ENCODE results near the gene HECTD4.
"Not testable (repeated sequence)": the region's sequence is repeated elsewhere in the genome, so short reads cannot be mapped to it uniquely, and the experiment has no call there.

Gene HECTD4

DNA sequence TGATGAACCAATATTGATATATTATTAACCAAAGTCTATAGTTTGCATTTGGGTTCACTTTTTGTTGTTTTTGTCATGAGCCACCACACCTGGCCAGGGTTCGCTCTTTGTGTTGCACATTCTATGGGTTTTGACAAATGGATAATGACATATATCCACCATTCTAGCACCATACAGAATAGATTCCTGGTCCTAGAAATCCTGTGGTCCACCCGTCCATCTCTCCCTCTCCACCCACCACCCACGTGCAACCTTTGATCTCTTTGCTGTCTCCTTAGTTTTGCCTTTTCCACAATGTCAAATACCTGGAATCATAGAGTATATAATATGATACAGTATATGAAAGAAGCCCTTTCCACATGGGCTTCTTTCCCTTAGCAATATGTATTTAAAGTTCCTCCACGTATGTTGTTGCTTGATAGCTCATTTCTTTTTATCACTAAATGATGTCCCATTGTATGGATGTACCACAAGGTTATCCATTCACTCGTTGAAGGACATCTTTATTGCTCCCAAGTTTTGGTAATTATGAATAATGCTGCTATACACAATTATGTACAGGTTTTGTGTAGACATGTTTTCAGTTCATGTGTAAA lies 19.8 kb upstream of the HECTD4 start:
- DNase-seq: no peak

DNA sequence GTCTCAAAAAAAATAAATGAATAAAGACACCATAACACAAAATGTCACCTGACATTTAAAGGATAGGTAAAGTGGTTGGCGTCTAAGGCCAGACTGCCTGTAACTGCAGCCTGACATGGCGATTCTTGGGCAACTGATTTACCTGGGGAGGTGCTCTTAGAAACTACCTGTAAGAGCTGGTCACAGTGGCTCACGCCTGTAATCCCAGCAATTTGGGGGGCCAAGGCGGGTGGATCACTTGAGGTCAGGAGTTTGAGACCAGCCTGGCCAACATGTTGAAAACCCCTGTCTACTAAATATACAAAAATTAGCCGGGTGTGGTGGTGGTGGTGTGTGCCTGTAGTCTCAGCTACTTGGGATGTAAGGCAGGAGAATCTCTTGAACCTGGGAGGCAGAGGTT lies 18.8 kb upstream of the HECTD4 start:
- DNase-seq: no peak

DNA sequence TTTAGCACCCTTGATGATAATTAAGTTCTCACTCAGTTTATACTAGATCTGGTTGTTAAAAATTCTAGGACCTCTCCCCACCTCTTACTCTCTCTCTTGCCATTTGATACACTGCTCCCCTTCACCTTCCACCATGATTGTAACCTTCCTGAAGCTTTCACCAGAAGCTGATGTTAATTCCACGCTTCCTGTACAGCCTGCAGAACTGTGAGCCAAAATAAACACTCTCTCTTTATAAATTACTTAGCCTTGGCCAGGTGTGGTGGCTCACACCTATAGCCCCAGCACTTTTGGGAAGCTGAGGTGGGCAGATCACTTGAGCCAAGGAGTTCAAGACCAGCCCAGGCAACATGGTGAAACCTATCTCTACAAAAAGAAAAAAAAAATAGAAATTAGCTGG lies 11.1 kb upstream of the HECTD4 start:
- no peak for DNase-seq

DNA sequence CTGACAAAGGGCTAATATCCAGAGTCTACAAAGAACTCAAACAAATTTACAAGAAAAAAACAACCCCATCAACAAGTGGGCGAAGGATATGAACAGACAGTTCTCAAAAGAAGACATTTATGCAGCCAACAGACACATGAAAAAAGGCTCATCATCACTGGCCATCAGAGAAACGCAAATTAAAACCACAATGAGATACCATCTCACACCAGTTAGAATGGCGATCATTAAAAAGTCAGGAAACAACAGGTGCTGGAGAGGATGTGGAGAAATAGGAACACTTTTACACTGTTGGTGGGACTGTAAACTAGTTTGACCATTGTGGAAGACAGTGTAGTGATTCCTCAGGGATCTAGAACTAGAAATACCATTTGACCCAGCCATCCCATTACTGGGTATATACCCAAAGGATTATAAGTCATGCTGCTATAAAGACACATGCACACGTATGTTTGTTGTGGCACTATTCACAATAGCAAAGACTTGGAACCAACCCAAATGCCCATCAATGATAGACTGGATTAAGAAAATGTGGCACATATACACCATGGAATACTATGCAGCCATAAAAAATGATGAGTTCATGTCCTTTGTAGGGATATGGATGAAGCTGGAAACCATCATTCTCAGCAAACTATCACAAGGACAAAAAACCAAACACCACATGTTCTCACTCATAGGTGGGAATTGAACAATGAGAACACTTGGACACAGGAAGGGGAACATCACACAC lies 7.9 kb upstream of the HECTD4 start:
- not testable (repeated sequence) for DNase-seq

DNA sequence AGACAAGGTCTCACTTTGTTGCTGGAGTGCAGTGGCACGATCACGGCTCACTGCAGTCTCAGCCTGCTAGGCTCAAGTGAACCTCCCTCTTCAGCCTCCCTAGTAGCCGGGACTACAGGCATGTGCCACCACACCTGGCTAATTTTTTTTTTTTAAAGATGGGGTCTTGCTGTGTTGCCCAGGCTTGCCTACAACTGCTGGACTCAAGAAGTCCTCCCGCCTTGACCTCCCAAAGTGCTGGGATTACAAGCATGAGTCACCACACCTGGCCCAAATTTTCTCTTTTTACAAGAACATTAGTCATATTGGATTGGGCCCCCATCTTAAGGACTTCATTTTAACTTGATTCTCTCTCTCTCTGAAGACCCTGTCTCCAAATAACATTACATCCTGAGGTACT lies 7.0 kb upstream of the HECTD4 start:
- DNase-seq: no peak

DNA sequence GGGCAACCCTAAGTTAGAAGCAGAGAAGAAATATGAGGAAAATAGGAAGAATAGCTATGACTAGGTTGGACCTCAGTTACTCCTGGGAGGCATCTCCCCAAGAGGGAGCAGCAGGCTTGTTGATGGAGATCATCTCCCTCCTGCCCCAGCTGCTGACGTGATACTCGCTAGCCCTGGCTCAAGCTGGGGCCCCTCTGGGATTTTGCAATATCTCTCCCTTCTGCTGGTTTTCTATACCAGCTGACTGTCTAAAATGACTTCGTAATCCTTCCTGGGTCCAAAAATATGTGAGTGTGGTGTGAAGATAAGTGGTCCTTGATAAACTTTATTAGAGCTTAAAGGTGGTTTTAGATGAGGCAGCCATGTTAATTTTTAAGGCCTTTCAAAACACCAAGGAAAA lies 4.5 kb upstream of the HECTD4 start:
- no peak for DNase-seq

DNA sequence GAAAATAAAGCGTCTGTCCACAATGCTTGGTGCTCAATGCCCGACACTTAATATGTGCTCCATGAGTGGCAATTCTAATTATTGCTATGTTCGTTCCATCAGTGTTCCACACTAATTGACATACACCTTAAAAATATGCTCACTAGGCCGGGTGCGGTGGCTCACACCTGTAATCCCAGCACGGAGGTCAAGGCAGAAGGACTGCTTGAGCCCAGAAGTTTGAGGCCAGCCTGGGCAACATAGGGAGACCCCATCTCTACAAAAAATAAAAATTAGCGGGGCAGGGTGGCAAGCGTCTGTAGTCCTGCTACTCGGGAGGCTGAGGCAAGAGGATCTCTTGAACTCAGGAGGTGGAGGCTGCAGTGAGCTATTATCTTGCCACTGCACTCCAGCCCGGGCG lies 635 bp upstream of the HECTD4 start:
- DNase-seq: no peak

DNA sequence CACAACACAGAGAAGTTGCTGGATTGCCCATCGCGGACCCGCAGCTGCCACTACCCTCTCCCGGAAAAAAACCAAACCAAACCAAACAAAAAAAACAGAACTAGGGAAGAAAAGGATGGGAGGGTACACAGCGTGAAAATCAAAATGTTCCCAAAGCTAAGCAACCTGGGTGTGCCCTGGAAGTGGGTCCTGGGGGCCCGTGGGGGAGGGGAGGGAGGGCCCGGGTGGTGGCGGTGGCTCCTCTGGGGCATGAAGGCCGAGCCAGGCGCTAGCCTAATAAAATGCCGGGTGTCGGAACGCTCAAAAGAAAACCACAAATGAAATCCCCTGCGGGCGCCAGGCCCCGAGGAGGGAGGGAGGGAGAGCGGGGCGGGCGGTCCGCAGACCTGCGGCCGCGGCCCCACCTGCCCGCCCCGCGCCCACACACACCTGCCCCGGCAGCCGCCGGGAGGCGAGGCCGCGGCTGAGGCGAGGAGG lies 787 bp downstream of the HECTD4 start:
- no peak for DNase-seq

DNA sequence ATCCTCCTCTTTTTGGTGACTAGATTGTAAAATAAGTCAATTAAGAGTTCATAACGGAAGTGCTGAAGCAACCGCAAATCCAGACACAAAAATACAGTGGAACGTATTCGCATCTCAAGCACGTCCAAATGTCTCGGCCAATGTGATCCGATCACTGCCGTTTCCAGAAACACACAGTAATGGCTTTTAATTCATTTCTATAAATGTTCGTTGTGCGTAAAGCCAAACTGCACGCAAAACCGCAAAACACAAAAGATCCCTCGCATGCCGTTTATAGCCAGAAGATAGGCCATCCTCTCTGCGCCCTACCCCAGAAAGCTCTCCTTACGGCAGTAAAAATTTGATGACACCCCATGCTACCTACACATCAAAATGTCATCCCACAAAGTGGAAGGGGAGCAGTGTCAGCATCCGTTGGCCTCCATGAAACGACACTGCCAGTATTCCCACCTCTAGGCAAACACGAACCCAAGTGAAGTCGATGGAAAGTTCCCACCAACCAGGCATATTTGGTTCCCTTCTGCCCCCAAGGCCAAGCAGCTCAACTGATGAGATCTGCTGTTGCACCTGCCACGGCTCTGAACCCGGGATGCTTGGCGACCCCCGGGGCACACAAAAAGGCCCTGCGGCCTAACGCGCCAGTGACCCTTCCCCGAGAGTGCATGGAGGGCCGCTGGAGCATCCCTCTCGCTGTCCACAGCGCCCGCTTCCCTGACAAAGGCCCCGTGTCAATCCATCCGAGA lies 1.4 kb downstream of the HECTD4 start:
- no peak for DNase-seq

DNA sequence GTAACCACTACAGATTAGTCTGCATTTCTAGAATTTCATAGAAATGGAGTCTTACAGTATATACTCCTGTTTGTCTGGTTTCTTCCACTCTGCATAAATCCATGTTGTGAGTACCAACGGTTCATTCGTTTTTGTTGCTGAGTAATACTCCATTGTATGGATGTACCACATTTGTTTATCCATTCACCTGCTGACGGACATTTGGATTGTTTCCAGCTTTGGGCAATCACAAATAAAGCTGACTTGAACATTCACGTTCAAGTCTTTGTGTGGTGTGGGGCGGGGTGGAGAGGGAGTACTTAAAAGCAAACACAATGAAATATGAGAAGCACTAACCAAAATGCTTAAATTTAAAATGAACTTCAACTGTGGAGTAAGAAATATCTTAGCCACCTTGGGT lies 7.1 kb downstream of the HECTD4 start:
- no peak for DNase-seq

DNA sequence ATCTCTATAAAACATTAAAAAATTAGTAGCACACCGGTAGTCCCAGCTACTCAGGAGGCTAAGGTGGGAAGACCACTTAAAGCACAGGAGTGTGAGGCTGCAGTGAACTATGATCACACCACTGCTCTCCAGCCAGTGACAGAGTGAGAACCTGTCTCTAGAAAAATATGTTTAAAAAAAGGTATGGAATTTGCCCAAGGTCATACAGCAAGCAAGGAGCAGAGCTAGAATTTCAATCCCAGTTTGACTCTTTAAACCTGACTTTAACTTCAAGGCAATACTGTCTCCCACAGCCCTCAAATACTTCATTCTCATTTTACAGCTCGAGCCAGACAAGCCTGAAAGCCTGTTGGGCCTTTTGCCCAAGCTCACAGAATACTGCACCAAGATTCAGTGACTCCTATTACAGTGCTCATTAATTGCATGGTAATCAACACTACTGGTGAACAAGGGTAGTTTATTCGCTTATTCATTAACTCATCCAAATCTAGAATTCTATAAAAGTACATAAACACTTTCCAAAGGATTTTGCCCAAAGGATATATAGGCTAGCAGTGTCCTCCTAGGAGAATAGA lies 8.0 kb downstream of the HECTD4 start:
- DNase-seq: no peak

DNA sequence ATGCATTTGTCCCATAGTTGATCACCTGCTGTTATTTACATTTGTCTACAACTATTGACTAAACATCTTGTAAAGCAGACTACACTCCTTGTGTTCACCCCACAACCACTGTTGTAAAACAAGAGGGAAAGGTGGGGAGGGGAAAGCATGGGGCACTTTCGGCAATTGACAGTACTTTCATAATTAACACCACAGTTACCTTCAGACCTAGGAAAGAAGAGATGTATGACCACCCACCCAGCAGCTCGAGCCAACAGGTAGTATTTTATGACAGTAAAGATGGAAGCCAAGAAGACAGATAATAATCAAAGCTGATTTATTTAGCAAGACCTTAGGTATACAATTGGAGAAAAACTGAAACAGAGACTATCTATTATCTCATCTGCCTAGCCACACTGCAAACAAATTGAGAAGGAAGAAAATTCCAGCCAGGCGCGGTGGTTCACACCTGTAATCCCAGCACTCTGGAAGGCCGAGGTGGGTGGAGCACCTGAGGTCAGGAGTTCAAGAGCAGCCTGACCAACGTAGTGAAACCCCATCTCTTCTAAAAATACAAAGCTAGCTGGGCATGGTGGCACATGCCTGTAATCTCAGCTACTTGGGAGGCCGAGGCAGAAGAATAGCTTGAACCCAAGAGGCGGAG lies 11.2 kb downstream of the HECTD4 start:
- DNase-seq: no peak

DNA sequence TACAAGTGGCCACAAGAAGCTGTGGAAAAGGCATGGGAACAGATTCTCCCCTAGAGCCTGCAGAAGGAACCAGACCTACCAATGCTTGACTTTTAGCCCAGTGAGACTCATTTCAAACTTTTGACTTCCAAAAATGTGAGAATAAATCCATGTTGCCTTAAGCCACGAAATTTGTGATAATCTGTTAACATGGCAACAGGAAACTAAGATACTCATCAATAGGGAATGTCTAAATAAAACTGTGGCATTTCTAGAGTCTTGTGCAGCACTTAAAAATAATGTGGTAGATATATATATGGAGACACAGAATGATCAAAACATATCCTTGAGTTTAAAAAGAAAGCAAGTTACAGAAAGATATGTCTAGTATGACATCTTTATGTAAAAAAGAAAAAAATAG lies 12.0 kb downstream of the HECTD4 start:
- DNase-seq: no peak

DNA sequence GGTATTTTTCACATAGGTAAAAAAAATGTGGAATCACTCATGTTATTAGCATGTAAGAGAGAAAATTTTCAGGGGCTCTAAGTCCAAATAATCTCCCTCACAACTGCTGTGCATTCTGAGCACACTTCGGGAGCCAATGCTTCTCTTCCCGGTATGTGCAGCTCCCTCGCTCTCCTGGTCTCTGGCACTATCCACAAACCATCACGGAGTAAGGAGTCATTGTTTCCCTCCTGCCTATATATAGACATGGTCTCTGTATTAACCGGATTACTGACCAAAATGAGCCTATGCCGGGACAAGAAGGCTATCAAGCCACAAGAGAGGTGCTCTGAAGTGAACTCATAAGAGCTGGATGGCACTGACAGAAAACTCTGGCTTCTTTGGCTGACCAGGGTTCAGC lies 13.4 kb downstream of the HECTD4 start:
- DNase-seq: no peak

DNA sequence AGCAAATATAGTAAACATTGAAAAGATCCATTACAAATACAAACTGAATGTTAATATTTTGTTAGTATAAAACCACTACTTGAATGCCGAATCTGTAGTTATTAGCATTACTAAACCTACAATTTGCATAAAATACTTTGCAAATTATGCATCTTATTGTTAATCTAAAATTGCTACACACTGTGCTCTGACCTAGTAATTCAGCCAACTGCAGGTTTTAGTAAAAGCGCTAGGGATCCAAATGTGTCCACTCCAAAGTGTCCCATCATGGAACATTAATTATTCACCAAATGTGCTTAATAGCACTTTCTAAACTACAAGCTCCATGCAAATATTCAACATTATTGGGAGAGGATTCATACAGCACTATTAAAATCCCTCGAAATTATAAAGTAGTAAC lies 14.3 kb downstream of the HECTD4 start:
- no peak for DNase-seq

DNA sequence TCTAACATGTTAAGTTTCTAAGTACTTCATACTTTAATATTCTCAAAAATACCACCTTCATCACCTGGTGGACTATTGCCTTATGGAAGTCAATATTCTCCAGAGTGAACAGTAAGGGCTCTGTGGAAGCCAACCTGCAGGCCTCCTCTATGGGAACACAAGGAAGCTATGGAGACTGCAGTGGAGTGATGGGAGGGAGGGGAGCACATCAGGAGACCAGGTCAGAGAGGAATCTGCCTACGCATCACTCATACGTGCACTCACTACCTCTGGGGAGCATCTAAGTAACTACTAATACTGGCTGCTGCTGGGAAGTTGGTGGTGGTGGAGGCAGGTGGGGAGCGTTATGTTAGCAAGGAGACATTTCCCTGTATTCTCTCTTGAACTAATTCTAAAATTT lies 19.9 kb downstream of the HECTD4 start:
- no peak for DNase-seq

DNA sequence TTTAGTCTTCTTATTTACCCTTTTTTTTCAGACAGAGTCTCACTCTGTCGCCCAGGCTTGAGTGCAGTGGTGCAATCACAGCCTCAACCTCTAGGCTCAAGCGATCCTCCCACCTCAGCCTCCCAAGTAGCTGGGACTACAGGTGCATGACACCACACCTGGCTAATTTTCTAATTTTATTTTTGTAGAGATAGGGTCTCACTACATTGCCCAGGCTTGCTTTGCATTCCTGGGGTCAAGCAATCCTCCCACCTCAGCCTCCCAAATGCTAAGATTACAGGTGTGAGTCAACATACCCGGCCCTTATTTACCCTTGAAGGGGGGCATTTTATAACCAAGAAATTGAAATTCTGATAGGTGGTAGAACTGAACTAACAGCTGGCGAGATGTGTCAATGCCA lies 21.0 kb downstream of the HECTD4 start:
- DNase-seq: no peak

DNA sequence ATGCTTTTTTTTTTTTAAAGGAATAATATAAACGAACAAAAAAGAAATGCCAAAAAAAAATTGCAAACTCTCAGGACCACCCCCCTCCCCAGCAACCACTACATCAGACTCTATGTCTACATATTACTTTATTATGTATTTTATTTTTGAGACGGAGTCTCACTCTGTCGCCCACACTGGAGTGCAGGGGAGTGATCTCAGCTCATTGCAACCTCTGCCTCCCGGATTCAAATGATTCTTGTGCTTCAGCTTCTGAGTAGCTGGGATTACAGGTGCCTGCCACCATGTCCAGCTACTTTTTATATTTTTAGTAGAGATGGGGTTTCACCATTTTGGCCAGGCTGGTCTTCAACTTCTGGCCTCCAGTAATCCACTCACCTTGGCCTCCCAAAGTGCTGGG lies 22.9 kb downstream of the HECTD4 start:
- DNase-seq: no peak

DNA sequence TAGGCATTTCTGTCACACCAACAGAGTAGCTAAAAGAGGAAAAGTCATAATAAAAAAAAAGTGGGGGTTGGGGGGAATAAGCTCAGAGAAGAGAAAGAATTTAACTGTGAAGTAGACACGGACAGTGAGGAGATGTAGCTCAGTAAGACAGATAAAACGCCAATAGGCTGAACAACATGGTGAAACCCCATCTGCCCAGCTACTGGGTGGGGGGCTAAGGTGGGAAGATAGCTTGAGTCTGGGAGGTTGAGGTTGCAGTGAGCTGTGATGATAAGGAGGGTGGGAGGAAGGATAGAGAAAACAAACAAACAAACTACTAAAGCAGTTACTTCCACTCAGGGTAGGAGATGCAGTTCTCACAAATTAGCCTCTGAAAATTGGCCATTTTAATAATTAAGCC lies 25.0 kb downstream of the HECTD4 start:
- no peak for DNase-seq

DNA sequence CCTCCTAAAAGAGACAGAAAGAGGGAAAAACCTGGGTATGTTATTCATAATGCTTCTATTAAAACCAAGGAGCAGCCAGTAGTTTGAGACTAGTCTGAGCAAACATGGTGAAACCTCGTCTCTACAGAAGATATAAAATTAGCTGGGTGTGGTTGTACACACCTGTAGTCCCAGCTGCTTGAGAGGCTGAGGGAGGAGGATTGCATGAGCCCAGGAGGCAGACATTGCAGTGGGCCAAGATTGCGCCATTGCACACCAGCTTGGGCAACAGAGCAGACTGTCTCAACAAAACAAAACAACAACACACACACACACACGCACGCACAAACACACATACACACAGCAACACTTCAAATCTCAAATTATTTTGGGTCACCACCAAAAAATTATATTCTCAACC lies 27.8 kb downstream of the HECTD4 start:
- DNase-seq: no peak

DNA sequence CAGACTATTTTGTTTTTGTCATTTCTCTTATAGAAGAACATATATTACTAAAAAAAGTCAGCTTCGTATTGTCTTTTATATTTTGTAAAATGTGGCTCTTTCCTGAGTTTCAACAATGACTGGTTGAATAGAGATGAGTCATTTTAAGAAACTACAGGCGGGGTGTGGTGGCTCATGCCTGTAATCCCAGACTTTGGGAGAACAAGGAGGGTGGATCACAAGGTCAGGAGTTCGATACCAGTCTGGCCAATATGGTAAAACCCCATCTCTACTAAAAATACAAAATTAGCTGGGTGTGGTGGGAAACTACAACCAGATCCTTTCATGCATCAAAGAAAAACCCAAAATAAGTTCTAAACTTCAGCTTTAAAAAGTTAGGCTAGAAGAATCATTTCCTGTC lies 28.8 kb downstream of the HECTD4 start:
- DNase-seq: no peak

DNA sequence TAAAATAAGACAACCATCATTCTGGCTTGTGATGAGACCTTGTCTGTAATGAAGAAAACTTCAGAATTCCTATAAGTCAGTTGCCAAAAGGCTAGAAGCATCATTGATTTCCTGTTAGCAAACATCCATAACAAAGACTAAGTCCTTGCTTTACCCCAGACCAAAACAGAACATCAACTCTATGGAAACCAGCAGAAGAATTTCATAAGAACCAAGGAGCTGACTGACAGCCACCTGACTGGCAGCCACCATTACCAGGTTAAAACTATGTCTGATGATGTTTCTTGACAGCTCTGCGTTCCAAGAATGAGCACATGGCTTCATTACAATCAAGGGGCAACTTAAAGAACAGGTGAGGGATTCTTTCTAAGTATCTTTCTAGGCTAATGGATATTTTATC lies 29.3 kb downstream of the HECTD4 start:
- DNase-seq: no peak

Data from NCI-H1694 (cell line).